K562 (cell line): ENCODE results near the gene NEB. TPM values are rescaled to one million over a fixed set of nuclear protein-coding genes. Genes with fewer than 3 reads are reported as not detected.

Experiments
- ATF7 ChIP-seq: fragments of 450-650 bp; IDR thresholded peaks from 2 replicates; pipeline ENCODE4 v1.7.1; 2014; ENCODE audit warnings: mild to moderate bottlenecking, moderate library complexity
- EP400 ChIP-seq: fragments of 450-650 bp; IDR thresholded peaks from 2 replicates; pipeline ENCODE4 v1.6.1; 2017; ENCODE audit warnings: antibody characterized with exemption, mild to moderate bottlenecking, moderate library complexity
- FOXA3 ChIP-seq, 2 experiments: fragments of 450-650 bp in 1 of 2; sonication (generic) in 1 of 2; formaldehyde crosslinking; IDR thresholded peaks in 1 of 2; conservative IDR thresholded peaks in 1 of 2; 2 replicates each; pipeline versions ENCODE4 v1.4.0 to v1.8.0; 2020 to 2022; ENCODE audit warnings: mild to moderate bottlenecking in 2 of 2, missing genetic modification reagents in 1 of 2
- HDAC1 ChIP-seq, 2 experiments: fragments of 450-650 bp; IDR thresholded peaks; 2 replicates each; pipeline ENCODE4 v1.6.1; 2016 to 2017; ENCODE audit warnings: inconsistent platforms in 1 of 2, mild to moderate bottlenecking in 1 of 2, moderate library complexity in 1 of 2
- HMG20B ChIP-seq: fragments of 250-450 bp; sonication (Bioruptor Pico); IDR thresholded peaks from 2 replicates; pipeline ENCODE4 v1.5.0; 2021; ENCODE audit warnings: mild to moderate bottlenecking
- HNRNPK ChIP-seq: fragments of 200-400 bp; formaldehyde crosslinking; IDR thresholded peaks from one replicate; pipeline ENCODE4 v1.6.1; 2018; ENCODE audit warnings: mild to moderate bottlenecking, low read depth, low read length; ENCODE audit not compliant: poor library complexity, severe bottlenecking
- NR2C1 ChIP-seq, 2 experiments: fragments of 450-650 bp; IDR thresholded peaks; 2 replicates each; pipeline ENCODE4 v1.6.1; 2017; ENCODE audit warnings: mild to moderate bottlenecking in 2 of 2, antibody characterized with exemption in 1 of 2, inconsistent platforms in 1 of 2, missing compliant biosample characterization in 1 of 2, missing genetic modification characterization in 1 of 2
- PTTG1 ChIP-seq: fragments of 450-650 bp; IDR thresholded peaks from 2 replicates; pipeline ENCODE4 v1.6.1; 2016; ENCODE audit warnings: low read depth, mild to moderate bottlenecking, missing genetic modification characterization, missing compliant biosample characterization
- RBM34 ChIP-seq: fragments of 200-400 bp; formaldehyde crosslinking; IDR thresholded peaks from 2 replicates; pipeline ENCODE4 v1.6.1; 2018; ENCODE audit warnings: low read length, borderline replicate concordance; ENCODE audit not compliant: insufficient read depth
- SOX6 ChIP-seq: fragments of 450-650 bp; IDR thresholded peaks from 2 replicates; pipeline ENCODE4 v1.6.1; 2014; ENCODE audit warnings: mild to moderate bottlenecking
- SUPT5H ChIP-seq: fragments of 450-650 bp; IDR thresholded peaks from 2 replicates; pipeline ENCODE4 v1.6.1; 2016
- TAL1 ChIP-seq: fragments of 450-650 bp; IDR thresholded peaks from 2 replicates; pipeline ENCODE4 v1.6.1; 2016; ENCODE audit warnings: mild to moderate bottlenecking
- TBP ChIP-seq: optimal IDR thresholded peaks from 2 replicates; pipeline ENCODE3; 2011; ENCODE audit warnings: low read depth, low read length, improper control_type of control experiment
- ZNF175 ChIP-seq: fragments of 200-800 bp; sonication (Bioruptor generic); IDR thresholded peaks from 2 replicates; pipeline ENCODE4 v1.6.1; 2016; ENCODE audit warnings: low read depth, mild to moderate bottlenecking, missing genetic modification characterization, missing compliant biosample characterization
- ZNF239 ChIP-seq: fragments of 250-450 bp; sonication (Bioruptor Pico); IDR thresholded peaks from 2 replicates; pipeline ENCODE4 v1.4.0; 2020; ENCODE audit warnings: mild to moderate bottlenecking
- ZNF449 ChIP-seq: fragments of 250-450 bp; sonication (Bioruptor Pico); IDR thresholded peaks from 2 replicates; pipeline ENCODE4 v1.8.0; 2022; ENCODE audit warnings: moderate library complexity, mild to moderate bottlenecking, inconsistent platforms
- ZNF589 ChIP-seq: fragments of 200-800 bp; sonication (Bioruptor generic); IDR thresholded peaks from 2 replicates; pipeline ENCODE4 v1.6.1; 2016; ENCODE audit warnings: low read depth, missing genetic modification characterization, missing compliant biosample characterization
- ZNF668 ChIP-seq: fragments of 250-450 bp; sonication (Bioruptor Pico); IDR thresholded peaks from 2 replicates; pipeline ENCODE4 v1.8.0; 2022; ENCODE audit warnings: mild to moderate bottlenecking, inconsistent platforms
- ZNF696 ChIP-seq: fragments of 250-450 bp; sonication (Bioruptor Pico); conservative IDR thresholded peaks from 2 replicates; pipeline ENCODE4 v1.4.0; 2020; ENCODE audit warnings: mild to moderate bottlenecking, moderate library complexity
- ZNF707 ChIP-seq: fragments of 250-450 bp; sonication (Bioruptor Pico); conservative IDR thresholded peaks from 2 replicates; pipeline ENCODE4 v1.8.0; 2022; ENCODE audit warnings: inconsistent platforms, mild to moderate bottlenecking, moderate library complexity
- ZNF740 ChIP-seq, 3 experiments: fragments of 200-800 bp in 1 of 3; sonication (Bioruptor generic) in 1 of 3; sonication (generic) in 1 of 3; formaldehyde crosslinking in 1 of 3; IDR thresholded peaks; 2 replicates each; pipeline versions ENCODE4 v1.6.1 to v1.8.0; 2016 to 2022; ENCODE audit warnings: mild to moderate bottlenecking in 2 of 3, missing compliant biosample characterization in 2 of 3, missing genetic modification characterization in 2 of 3, missing genetic modification reagents in 1 of 3
- ZNF766 ChIP-seq: fragments of 200-800 bp; sonication (Bioruptor generic); conservative IDR thresholded peaks from 2 replicates; pipeline ENCODE4 v1.6.1; 2016; ENCODE audit warnings: missing genetic modification characterization, missing compliant biosample characterization
- polyA plus RNA-seq, 8 experiments: library from polyadenylated mRNA; depleted of rRNA in 4 of 8; stranded (reverse) in 5 of 8; unstranded in 3 of 8; fragments of >200 nt; fragmentation: Nextera tagmentation in 2 of 8; fragmentation: Illumina TruSeq in 1 of 8; extraction: Ambion mirVana in 2 of 8; extraction: Trizol in 1 of 8; gene quantifications; 2 replicates each; pipeline versions ENCODE4 v1.2.1 to v1.2.3, GENCODE V29; 2011 to 2014; ENCODE audit warnings: inconsistent platforms in 1 of 8, missing spikeins in 1 of 8
- total RNA-seq, 7 experiments: library from RNA; depleted of rRNA in 6 of 7; stranded (reverse); fragments of >200 nt in 6 of 7; fragmentation: Illumina TruSeq in 2 of 7; extraction: Trizol in 2 of 7; gene quantifications; 2 replicates each; pipeline versions ENCODE4 v1.2.1 to v1.2.3, GENCODE V29; 2011 to 2021; ENCODE audit warnings: low replicate concordance in 1 of 7
- TF ChIP-seq, protein P1 (sequence below): fragments of 450-650 bp; formaldehyde crosslinking; IDR thresholded peaks from 2 replicates; pipeline ENCODE4 v1.4.0; 2022; ENCODE audit warnings: mild to moderate bottlenecking, moderate library complexity
- TF ChIP-seq, protein P2 (sequence below): fragments of 450-650 bp; IDR thresholded peaks from 2 replicates; pipeline ENCODE4 v1.6.1; 2017; ENCODE audit warnings: antibody characterized with exemption

Gene NEB
- total and polyA plus RNA-seq, 9 of the 15 experiments (the other 6 are each of a cell fraction or from before 2014, with no cell fraction given) = 1.7 to 3.8 (median 2.9) TPM

GRCh38 chr2:151688719-151689118 is 45.6 kb downstream of the NEB start (continued):
- TF ChIP-seq RBM34 (no peak), HDAC1 (IDR thresholded peaks at IDR 0.05) (no peak), TAL1 (no peak), TBP (no peak), NR2C1 (IDR thresholded peaks at IDR 0.05) (no peak), NR2C1 (tag; IDR thresholded peaks at IDR 0.05) (peak; percentile 63), ZNF589 (CRISPR knock-in tag) (peak; percentile 77; the same call in 1 of the 2 replicates), ZNF740 (CRISPR knock-in tag; IDR thresholded peaks at IDR 0.05) (no peak), ZNF740 (tag; IDR thresholded peaks at IDR 0.05) (0 out of 4 replicates have a peak, but pooled peaks of 1 of the 2 experiments have one; percentile 27), ZNF766 (CRISPR knock-in tag) (peak; percentile 74; the same call in 1 of the 2 replicates), ZNF449 (CRISPR knock-in tag) (no peak), SUPT5H (no peak), ATF7 (0 out of 2 replicates have a peak, but pooled peaks have one; percentile 49), PTTG1 (tag) (0 out of 2 replicates have a peak, but pooled peaks have one; percentile 33), HNRNPK (no peak), EP400 (peak; percentile 28; the same call in 1 of the 2 replicates), HMG20B (CRISPR knock-in tag) (no peak), SOX6 (peak; percentile 91), ZNF696 (CRISPR knock-in tag) (no peak), ZNF668 (CRISPR knock-in tag) (peak; percentile 73; the same call in 1 of the 2 replicates), ZNF707 (CRISPR knock-in tag) (no peak), FOXA3 (CRISPR knock-in tag; conservative IDR thresholded peaks at IDR 0.05 in 1 of 2, IDR thresholded peaks at IDR 0.05 in 1 of 2) (no peak), ZNF239 (CRISPR knock-in tag) (no peak), ZNF175 (CRISPR knock-in tag) (peak; percentile 84)
- TF ChIP-seq, protein P1, sequence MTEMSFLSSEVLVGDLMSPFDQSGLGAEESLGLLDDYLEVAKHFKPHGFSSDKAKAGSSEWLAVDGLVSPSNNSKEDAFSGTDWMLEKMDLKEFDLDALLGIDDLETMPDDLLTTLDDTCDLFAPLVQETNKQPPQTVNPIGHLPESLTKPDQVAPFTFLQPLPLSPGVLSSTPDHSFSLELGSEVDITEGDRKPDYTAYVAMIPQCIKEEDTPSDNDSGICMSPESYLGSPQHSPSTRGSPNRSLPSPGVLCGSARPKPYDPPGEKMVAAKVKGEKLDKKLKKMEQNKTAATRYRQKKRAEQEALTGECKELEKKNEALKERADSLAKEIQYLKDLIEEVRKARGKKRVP (CRISPR knock-in tag) = peak; percentile 83
- TF ChIP-seq, protein P2, sequence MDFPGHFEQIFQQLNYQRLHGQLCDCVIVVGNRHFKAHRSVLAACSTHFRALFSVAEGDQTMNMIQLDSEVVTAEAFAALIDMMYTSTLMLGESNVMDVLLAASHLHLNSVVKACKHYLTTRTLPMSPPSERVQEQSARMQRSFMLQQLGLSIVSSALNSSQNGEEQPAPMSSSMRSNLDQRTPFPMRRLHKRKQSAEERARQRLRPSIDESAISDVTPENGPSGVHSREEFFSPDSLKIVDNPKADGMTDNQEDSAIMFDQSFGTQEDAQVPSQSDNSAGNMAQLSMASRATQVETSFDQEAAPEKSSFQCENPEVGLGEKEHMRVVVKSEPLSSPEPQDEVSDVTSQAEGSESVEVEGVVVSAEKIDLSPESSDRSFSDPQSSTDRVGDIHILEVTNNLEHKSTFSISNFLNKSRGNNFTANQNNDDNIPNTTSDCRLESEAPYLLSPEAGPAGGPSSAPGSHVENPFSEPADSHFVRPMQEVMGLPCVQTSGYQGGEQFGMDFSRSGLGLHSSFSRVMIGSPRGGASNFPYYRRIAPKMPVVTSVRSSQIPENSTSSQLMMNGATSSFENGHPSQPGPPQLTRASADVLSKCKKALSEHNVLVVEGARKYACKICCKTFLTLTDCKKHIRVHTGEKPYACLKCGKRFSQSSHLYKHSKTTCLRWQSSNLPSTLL = no peak
